RWPE2 (cell line): ENCODE results near the gene SNX24.
A peak's percentile ranks its signal among the peaks of the same experiment; 100 is the strongest.

ENCODE experiments used
- ATAC-seq: fragments of 200-7000 bp; cut with Tn5 transposase; 3 replicates; pipeline ENCODE4 v1.9.1; 2021; ENCODE audit warnings: low read depth
- DNase-seq: peaks from one replicate; pipeline ENCODE4 v3.0.0-alpha.2; 2020; ENCODE audit warnings: low spot score
- H3K27ac ChIP-seq: fragments of 450-650 bp; 2 replicates; pipeline ENCODE4 v1.5.1; 2017; ENCODE audit warnings: mild to moderate bottlenecking; ENCODE audit not compliant: poor library complexity, severe bottlenecking
- H3K27me3 ChIP-seq: fragments of 250-450 bp; sonication (Bioruptor Pico); 2 replicates; pipeline ENCODE4 v1.5.1; 2021; ENCODE audit warnings: mild to moderate bottlenecking, moderate library complexity; ENCODE audit not compliant: insufficient read depth, poor library complexity, severe bottlenecking
- H3K36me3 ChIP-seq: fragments of 250-450 bp; sonication (Bioruptor Pico); 2 replicates; pipeline ENCODE4 v1.5.1; 2020; ENCODE audit warnings: low read depth, mild to moderate bottlenecking, moderate library complexity
- H3K4me1 ChIP-seq: fragments of 250-450 bp; sonication (Bioruptor Pico); 2 replicates; pipeline ENCODE4 v1.5.1; 2021; ENCODE audit warnings: mild to moderate bottlenecking, moderate library complexity; ENCODE audit not compliant: insufficient read depth, poor library complexity, severe bottlenecking
- H3K4me3 ChIP-seq: fragments of 250-450 bp; sonication (Bioruptor Pico); 2 replicates; pipeline ENCODE4 v1.5.1; 2021; ENCODE audit warnings: mild to moderate bottlenecking, moderate library complexity; ENCODE audit not compliant: severe bottlenecking
- H3K9me3 ChIP-seq: fragments of 250-450 bp; sonication (Bioruptor Pico); 2 replicates; pipeline ENCODE4 v1.5.1; 2021; ENCODE audit warnings: mild to moderate bottlenecking, moderate library complexity; ENCODE audit not compliant: severe bottlenecking
- CTCF ChIP-seq: fragments of 450-650 bp; IDR thresholded peaks from one replicate; pipeline ENCODE4 v1.5.1; 2017; ENCODE audit warnings: mild to moderate bottlenecking, moderate library complexity; ENCODE audit not compliant: poor library complexity, severe bottlenecking

The SNX24 gene

GRCh38 chr5:123028222-123028621 lies 182.8 kb downstream of the SNX24 start:
- Histone ChIP-seq H3K4me1 (no peaks in the 10 kb centered on the region), H3K27me3 (no peaks in the 10 kb centered on the region), H3K36me3 (peaks cover 43% of the 10 kb centered on the region), H3K9me3 (no peaks in the 10 kb centered on the region), H3K4me3 (no peak overlapping the region), H3K27ac (no peak overlapping the region)
- ATAC-seq: no peak
- no peak for DNase-seq
- no peak for TF ChIP-seq CTCF

GRCh38 chr5:123033157-123033671 lies 187.8 kb downstream of the SNX24 start:
- Histone ChIP-seq H3K4me3 (no peak overlapping the region), H3K27ac (no peak overlapping the region), H3K27me3 (no peaks in the 10 kb centered on the region), H3K36me3 (peaks cover 14% of the 10 kb centered on the region), H3K9me3 (no peaks in the 10 kb centered on the region), H3K4me1 (peaks cover 6% of the 10 kb centered on the region)
- TF ChIP-seq CTCF: no peak
- DNase-seq (no peak), ATAC-seq (no peak)

- H3K36me3 ChIP-seq: no peaks in the 10 kb centered on the region
- peak overlapping the region; percentile 29 for H3K27ac ChIP-seq
- no peaks in the 10 kb centered on the region for H3K9me3 ChIP-seq
- no peaks in the 10 kb centered on the region for H3K27me3 ChIP-seq
- peak; percentile 54; the same call in 2 of the 3 replicates for ATAC-seq
- no peak for DNase-seq
- peak overlapping the region; percentile 67 for H3K4me3 ChIP-seq
- peaks cover 6% of the 10 kb centered on the region for H3K4me1 ChIP-seq
- no peak for TF ChIP-seq CTCF
These were observed 190.0 kb downstream of the SNX24 start for GRCh38 chr5:123035360-123035917.

- Histone ChIP-seq H3K36me3 (no peaks in the 10 kb centered on the region), H3K4me1 (peaks cover 6% of the 10 kb centered on the region), H3K27ac (peak overlapping the region; percentile 29), H3K27me3 (no peaks in the 10 kb centered on the region), H3K4me3 (peak overlapping the region; percentile 67), H3K9me3 (no peaks in the 10 kb centered on the region)
- no peak for TF ChIP-seq CTCF
- DNase-seq (peak; percentile 76), ATAC-seq (peak; percentile 61)
These were observed 190.5 kb downstream of the SNX24 start for GRCh38 chr5:123035918-123036390.

GRCh38 chr5:123036391-123037103 lies 191.1 kb downstream of the SNX24 start, which contains the start of gene PPIC:
Gene PPIC, minus strand, starts transcription at chr5:123036725. Its CDS starts 100 bp downstream, at chr5:123036625.
- Histone ChIP-seq H3K36me3 (no peaks in the 10 kb centered on the region), H3K27me3 (no peaks in the 10 kb centered on the region), H3K9me3 (no peaks in the 10 kb centered on the region), H3K4me3 (peak within 1 kb of the TSS; percentile 67), H3K4me1 (peaks cover 6% of the 10 kb centered on the region), H3K27ac (peak within 1 kb of the TSS; percentile 29)
- peak; percentile 80 for ATAC-seq
- DNase-seq: peak; percentile 87
- TF ChIP-seq CTCF: no peak
